Fibroblast of mammary gland (primary cell): ENCODE data around the gene VAMP1.
"Not testable (repeated sequence)": the region's sequence is repeated elsewhere in the genome, so short reads cannot be mapped to it uniquely, and the experiment has no call there.

Source experiments
- DNase-seq: peaks from one replicate; pipeline ENCODE4 v3.0.0-alpha.2; 2010; ENCODE audit warnings: low read depth
- H3K4me3 ChIP-seq: 2 replicates; pipeline ENCODE4 v1.5.1; 2011; ENCODE audit warnings: low read depth, mild to moderate bottlenecking, low read length, moderate library complexity; ENCODE audit not compliant: control insufficient read depth
- TF ChIP-seq, protein P1 (sequence below): conservative IDR thresholded peaks from 2 replicates; pipeline ENCODE4 v1.5.1; 2011; ENCODE audit warnings: low read depth, low read length, inconsistent platforms; ENCODE audit not compliant: control insufficient read depth, insufficient read depth

Gene VAMP1

GRCh38 chr12:6476489-6476888 lies 6.0 kb upstream of the VAMP1 start:
- TF ChIP-seq, protein P1, sequence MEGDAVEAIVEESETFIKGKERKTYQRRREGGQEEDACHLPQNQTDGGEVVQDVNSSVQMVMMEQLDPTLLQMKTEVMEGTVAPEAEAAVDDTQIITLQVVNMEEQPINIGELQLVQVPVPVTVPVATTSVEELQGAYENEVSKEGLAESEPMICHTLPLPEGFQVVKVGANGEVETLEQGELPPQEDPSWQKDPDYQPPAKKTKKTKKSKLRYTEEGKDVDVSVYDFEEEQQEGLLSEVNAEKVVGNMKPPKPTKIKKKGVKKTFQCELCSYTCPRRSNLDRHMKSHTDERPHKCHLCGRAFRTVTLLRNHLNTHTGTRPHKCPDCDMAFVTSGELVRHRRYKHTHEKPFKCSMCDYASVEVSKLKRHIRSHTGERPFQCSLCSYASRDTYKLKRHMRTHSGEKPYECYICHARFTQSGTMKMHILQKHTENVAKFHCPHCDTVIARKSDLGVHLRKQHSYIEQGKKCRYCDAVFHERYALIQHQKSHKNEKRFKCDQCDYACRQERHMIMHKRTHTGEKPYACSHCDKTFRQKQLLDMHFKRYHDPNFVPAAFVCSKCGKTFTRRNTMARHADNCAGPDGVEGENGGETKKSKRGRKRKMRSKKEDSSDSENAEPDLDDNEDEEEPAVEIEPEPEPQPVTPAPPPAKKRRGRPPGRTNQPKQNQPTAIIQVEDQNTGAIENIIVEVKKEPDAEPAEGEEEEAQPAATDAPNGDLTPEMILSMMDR: no peak
- peak; percentile 67 for DNase-seq
- H3K4me3 ChIP-seq: no peak overlapping the region

DNA sequence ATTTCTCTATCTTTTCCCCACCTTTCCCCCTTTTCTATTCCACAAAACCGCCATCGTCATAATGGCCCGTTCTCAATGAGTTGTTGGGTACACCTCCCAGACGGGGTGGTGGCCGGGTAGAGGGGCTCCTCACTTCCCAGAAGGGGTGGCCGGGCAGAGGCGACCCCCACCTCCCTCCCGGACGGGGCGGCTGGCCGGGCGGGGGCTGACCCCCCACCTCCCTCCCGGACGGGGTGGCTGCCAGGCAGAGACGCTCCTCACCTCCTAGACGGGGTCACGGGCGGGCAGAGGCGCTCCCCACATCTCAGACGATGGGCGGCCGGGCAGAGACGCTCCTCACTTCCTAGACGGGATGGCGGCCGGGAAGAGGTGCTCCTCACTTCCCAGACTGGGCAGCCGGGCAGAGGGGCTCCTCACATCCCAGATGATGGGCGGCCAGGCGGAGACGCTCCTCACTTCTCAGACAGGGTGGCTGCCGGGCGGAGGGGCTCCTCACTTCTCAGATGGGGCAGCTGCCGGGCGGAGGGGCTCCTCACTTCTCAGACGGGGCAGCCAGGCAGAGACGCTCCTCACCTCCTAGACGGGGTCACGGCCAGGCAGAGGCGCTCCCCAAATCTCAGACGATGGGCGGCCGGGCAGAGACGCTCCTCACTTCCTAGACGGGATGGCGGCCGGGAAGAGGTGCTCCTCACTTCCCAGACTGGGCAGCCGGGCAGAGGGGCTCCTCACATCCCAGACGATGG lies 4.9 kb upstream of the VAMP1 start:
- not testable (repeated sequence) for DNase-seq, H3K4me3 ChIP-seq

GRCh38 chr12:6472491-6472890 lies 2.0 kb upstream of the VAMP1 start:
- TF ChIP-seq, protein P1: no peak

GRCh38 chr12:6471989-6472360 lies 1.5 kb upstream of the VAMP1 start:
- DNase-seq: peak; percentile 87
- H3K4me3 ChIP-seq: no peak overlapping the region
- TF ChIP-seq, protein P1: no peak

More at GRCh38 chr12:6472491-6472890, 2.0 kb upstream of the VAMP1 start:
- no peak for DNase-seq
- no peak overlapping the region for H3K4me3 ChIP-seq

DNA sequence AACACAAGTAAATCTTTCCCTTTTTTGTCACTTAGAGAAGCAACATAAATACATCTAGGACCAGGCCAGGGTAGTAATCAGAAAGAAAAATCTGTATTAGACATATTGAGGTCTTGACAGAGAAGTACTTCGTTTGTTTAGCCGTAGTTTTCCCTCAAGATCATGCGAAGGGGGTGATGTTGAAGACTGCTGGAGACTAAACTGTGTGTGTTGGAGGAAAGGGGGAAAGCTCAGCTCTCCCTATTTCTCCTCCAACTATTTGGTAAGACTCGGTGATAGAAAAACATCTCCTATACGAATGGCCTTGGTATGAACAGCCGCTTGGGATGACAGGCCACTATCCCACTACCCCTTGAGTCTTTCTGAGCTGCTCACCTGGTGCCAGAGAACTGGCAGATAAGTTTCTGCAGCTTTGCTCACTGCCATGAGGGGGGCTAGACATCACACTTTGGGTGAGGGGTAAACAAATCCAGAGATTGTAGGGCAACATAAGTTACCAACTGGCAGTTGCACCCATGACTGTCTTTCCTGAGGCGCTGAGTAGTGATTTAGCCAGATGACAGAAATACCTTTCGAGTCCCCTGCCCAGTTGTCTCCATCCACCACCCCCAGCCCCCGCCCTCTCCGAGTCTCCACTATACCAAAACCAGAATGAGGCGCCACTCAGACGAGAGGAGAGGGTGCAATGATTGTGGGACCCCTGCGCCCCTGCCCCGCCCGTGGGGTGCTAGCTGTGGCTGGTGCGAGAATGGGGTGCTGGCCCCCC lies 685 bp downstream of the VAMP1 start:
- DNase-seq: no peak
- H3K4me3 ChIP-seq: peak overlapping the region; percentile 81
- TF ChIP-seq, protein P1: no peak

- TF ChIP-seq, protein P1: no peak
- H3K4me3 ChIP-seq: peak overlapping the region; percentile 81
- no peak for DNase-seq
Observed at GRCh38 chr12:6469092-6469491, 1.4 kb downstream of the VAMP1 start.

DNA sequence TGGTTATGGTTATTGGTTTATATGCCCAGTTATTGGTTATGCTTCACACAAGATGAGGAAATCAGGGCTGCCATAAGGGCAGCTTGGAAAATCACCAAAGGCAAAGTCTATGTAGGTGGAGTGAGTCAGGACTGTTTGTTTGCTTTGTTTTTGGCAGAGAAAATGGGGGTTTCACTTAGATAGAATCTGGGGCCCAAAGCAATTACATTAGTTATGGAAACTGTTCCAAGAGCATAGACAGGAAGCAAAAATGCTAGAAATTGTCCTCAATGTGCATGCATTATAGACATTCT lies 2.2 kb downstream of the VAMP1 start:
- TF ChIP-seq, protein P1: no peak
- no peak overlapping the region for H3K4me3 ChIP-seq
- DNase-seq: peak; percentile 67

DNA sequence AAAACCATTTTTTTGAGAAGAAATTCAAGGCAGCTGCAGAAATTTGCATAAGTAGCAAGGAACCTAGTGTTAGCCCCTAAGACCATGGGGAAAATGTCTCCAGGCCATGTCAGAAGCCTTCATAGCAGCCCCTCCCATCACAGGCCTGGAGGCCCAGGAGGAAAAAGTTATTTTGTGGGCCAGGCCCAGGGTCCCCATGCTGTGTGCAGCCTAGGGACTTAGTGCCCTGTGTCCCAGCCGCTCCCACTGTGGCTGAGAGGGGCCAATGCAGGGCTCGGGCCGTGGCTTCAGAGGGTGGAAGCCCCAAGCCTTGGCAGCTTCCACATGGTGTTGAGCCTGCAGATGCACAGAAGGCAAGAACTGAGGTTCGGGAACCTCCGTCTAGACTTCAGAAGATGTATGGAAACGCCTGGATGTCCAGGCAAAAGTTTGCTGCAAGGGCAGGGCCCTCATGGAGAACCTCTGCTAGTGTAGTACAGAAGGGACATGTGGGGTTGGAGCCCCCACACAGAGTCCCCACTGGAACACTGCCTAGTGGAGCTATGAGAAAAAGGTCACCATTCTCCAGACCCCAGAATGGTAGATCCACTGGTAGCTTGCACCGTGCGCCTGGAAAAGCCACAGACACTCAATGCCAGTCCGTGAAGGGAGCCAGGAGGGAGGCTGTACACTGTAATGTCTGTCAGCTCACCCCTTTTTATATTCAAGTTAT lies 2.8 kb downstream of the VAMP1 start:
- H3K4me3 ChIP-seq, DNase-seq: not testable (repeated sequence)

DNA sequence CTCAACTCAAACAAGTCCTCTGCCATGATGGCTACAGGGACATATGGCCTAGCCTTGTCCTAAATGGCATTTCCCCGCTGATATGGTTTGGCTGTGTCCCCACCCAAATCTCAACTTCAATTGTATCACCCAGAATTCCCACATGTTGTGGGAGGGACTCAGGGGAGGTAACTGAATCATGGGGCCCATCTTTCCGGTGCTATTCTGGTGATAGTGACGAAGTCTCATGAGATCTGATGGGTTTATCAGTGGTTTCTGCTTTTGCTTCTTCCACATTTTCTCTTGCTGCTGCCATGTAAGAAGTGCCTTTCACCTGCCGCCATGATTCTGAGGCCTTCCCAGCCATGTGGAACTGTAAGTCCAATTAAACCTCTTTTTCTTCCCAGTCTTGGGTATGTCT lies 3.7 kb downstream of the VAMP1 start:
- not testable (repeated sequence) for DNase-seq, H3K4me3 ChIP-seq
